Keratinocyte (primary cell): Measurements from ENCODE around the gene LY86. TPM values are rescaled to one million over a fixed set of nuclear protein-coding genes. Genes with fewer than 3 reads are reported as not detected.

Source experiments
- DNase-seq: peaks from one replicate; pipeline ENCODE4 v3.0.0-alpha.2; 2011; ENCODE audit warnings: low read depth, missing footprints, low spot score
- FAIRE-seq: peaks from 2 replicates; lab custom pipeline; 2011; peaks lifted over from hg19 to GRCh38; lab: Jason Lieb, UNC
- H2AFZ ChIP-seq: 2 replicates; pipeline ENCODE4 v1.6.0; 2012; ENCODE audit warnings: low read length, control low read depth, inconsistent platforms; ENCODE audit not compliant: control insufficient read depth
- H3K27ac ChIP-seq: 2 replicates; pipeline ENCODE4 v1.5.1; 2011; ENCODE audit warnings: low read length; ENCODE audit not compliant: control insufficient read depth, insufficient read depth
- H3K27me3 ChIP-seq: 3 replicates; pipeline ENCODE4 v1.6.0; 2011; ENCODE audit warnings: low read length; ENCODE audit not compliant: control insufficient read depth, insufficient read depth; ENCODE audit errors: extremely low read depth
- H3K36me3 ChIP-seq, 2 experiments: 2 replicates in 1 of 2; 3 replicates in 1 of 2; pipeline ENCODE4 v1.5.1; 2011; ENCODE audit warnings: low read length in 2 of 2, mild to moderate bottlenecking in 1 of 2; ENCODE audit not compliant: control insufficient read depth in 2 of 2, insufficient read depth in 2 of 2; ENCODE audit errors: extremely low read depth in 1 of 2
- H3K4me1 ChIP-seq: 3 replicates; pipeline ENCODE4 v1.5.1; 2011; ENCODE audit warnings: low read length; ENCODE audit not compliant: control insufficient read depth, insufficient read depth; ENCODE audit errors: extremely low read depth
- H3K4me2 ChIP-seq: 3 replicates; pipeline ENCODE4 v1.6.0; 2011; ENCODE audit warnings: low read depth, low read length; ENCODE audit not compliant: control insufficient read depth, insufficient read depth; ENCODE audit errors: extremely low read depth
- H3K4me3 ChIP-seq, 3 experiments: fragments of 200-600 bp in 1 of 3; sonication (generic) in 1 of 3; 2 replicates in 2 of 3; 3 replicates in 1 of 3; pipeline ENCODE4 v1.5.1; 2011 to 2016; ENCODE audit warnings: low read length in 3 of 3, mild to moderate bottlenecking in 3 of 3, control low read depth in 2 of 3, inconsistent platforms in 1 of 3, low read depth in 1 of 3, mixed read lengths in 1 of 3, mixed run types in 1 of 3, moderate library complexity in 1 of 3; ENCODE audit not compliant: control insufficient read depth in 2 of 3, insufficient read depth in 2 of 3; ENCODE audit errors: extremely low read depth in 1 of 3
- H3K79me2 ChIP-seq: 2 replicates; pipeline ENCODE4 v1.6.0; 2012; ENCODE audit warnings: low read length; ENCODE audit not compliant: control insufficient read depth, insufficient read depth
- H3K9ac ChIP-seq: 3 replicates; pipeline ENCODE4 v1.6.0; 2011; ENCODE audit warnings: low read length; ENCODE audit not compliant: control insufficient read depth, insufficient read depth; ENCODE audit errors: extremely low read depth
- H3K9me1 ChIP-seq: 3 replicates; pipeline ENCODE4 v1.6.0; 2011; ENCODE audit warnings: low read length; ENCODE audit not compliant: control insufficient read depth, insufficient read depth; ENCODE audit errors: extremely low read depth
- H3K9me3 ChIP-seq: 2 replicates; pipeline ENCODE4 v1.5.1; 2012; ENCODE audit warnings: low read depth, low read length; ENCODE audit not compliant: control insufficient read depth
- H4K20me1 ChIP-seq: 3 replicates; pipeline ENCODE4 v1.6.0; 2011; ENCODE audit warnings: low read length; ENCODE audit not compliant: control insufficient read depth, insufficient read depth; ENCODE audit errors: extremely low read depth
- EZH2 ChIP-seq: IDR thresholded peaks from one replicate; pipeline ENCODE4 v1.6.1; 2012; ENCODE audit warnings: inconsistent platforms, mild to moderate bottlenecking, low read length, moderate library complexity
- dilution Hi-C: fragments of 300-500 bp; cut with MboI; formaldehyde crosslinking; loops from one replicate; pipeline ENCODE4 v1.7.0; 2020; ENCODE audit warnings: low sequenced_read_pairs; ENCODE audit not compliant: extremely low pct_ligation_motif_present
- polyA plus RNA-seq, 5 experiments: library from polyadenylated mRNA; depleted of rRNA in 3 of 5; stranded (reverse) in 3 of 5; stranded (forward) in 1 of 5; unstranded in 1 of 5; fragments of >200 nt; gene quantifications; 1 replicate in 1 of 5; 2 replicates in 3 of 5; 3 replicates in 1 of 5; pipeline versions ENCODE4 v1.2.1 to v1.2.3, GENCODE V29; 2011 to 2012; ENCODE audit warnings: missing spikeins in 2 of 5, low read depth in 1 of 5, low replicate concordance in 1 of 5
- TF ChIP-seq, protein P1 (sequence below), 3 experiments: IDR thresholded peaks in 1 of 3; conservative IDR thresholded peaks in 1 of 3; optimal IDR thresholded peaks in 1 of 3; 2 replicates in 2 of 3; 3 replicates in 1 of 3; pipeline versions ENCODE3 to v1.5.1; 2011; ENCODE audit warnings: low read length in 3 of 3, mild to moderate bottlenecking in 3 of 3, moderate library complexity in 2 of 3, control low read depth in 1 of 3, inconsistent platforms in 1 of 3; ENCODE audit not compliant: insufficient read depth in 2 of 3; ENCODE audit errors: extremely low read depth in 1 of 3

The LY86 gene
- polyA plus RNA-seq, 1 donor (not counting 4 experiments of a cell fraction or from before 2014, with no cell fraction given): not detected

GRCh38 chr6:6557886-6558285, 30.6 kb upstream of the LY86 start:
- H3K9me1 ChIP-seq: no peaks in the 10 kb centered on the region
- H3K4me3 ChIP-seq: no peak overlapping the region
- H3K4me1 ChIP-seq: peaks cover 18% of the 10 kb centered on the region
- dilution Hi-C loops: no loop called here
- H3K36me3 ChIP-seq: no peaks in the 10 kb centered on the region
- FAIRE-seq: peak; percentile 66
- no peak overlapping the region for H3K9ac ChIP-seq
- peak overlapping the region; percentile 55 for H3K4me2 ChIP-seq
- TF ChIP-seq, protein P1, sequence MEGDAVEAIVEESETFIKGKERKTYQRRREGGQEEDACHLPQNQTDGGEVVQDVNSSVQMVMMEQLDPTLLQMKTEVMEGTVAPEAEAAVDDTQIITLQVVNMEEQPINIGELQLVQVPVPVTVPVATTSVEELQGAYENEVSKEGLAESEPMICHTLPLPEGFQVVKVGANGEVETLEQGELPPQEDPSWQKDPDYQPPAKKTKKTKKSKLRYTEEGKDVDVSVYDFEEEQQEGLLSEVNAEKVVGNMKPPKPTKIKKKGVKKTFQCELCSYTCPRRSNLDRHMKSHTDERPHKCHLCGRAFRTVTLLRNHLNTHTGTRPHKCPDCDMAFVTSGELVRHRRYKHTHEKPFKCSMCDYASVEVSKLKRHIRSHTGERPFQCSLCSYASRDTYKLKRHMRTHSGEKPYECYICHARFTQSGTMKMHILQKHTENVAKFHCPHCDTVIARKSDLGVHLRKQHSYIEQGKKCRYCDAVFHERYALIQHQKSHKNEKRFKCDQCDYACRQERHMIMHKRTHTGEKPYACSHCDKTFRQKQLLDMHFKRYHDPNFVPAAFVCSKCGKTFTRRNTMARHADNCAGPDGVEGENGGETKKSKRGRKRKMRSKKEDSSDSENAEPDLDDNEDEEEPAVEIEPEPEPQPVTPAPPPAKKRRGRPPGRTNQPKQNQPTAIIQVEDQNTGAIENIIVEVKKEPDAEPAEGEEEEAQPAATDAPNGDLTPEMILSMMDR (optimal IDR thresholded peaks at IDR 0.05 in 1 of 3, IDR thresholded peaks at IDR 0.05 in 1 of 3, conservative IDR thresholded peaks at IDR 0.05 in 1 of 3; ENCODE audit: extremely low read depth in 1 of 3, insufficient read depth in 2 of 3, low read length in 3 of 3): no peak
- no peak for TF ChIP-seq EZH2
- H3K9me3 ChIP-seq: no peaks in the 10 kb centered on the region
- no peaks in the 10 kb centered on the region for H4K20me1 ChIP-seq
- H3K27me3 ChIP-seq: peaks cover 5% of the 10 kb centered on the region
- H3K27ac ChIP-seq: peak overlapping the region; percentile 11
- no peak overlapping the region for H2AFZ ChIP-seq
- no peak for DNase-seq
- no peaks in the 10 kb centered on the region for H3K79me2 ChIP-seq

DNA sequence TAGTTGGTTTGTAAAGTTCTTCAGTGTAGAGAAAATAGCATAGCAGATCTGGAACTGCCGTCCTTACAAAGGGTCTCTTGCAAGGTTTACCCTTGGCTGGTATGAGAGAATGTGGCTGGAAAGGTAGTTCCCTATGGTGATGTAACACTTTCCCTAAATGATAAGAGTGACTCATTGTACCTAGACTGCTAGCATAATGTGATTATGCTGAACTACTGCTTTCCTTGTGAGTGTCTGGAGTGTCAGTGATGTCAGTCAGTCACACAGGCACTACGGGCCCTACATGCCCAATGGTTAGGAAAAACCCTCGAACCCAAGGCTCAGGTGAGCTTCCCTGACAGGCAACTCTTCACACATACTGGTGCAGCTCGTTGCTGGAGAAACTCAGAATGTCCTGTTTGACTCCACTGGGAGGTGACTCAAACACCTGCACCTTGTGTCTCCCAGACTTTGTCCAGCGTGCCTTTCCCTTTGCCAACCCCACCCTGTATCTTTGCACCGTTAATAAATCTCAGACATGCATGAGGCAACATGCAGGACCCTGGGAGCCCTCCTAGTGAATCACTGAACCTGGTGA, 28.4 kb upstream of the LY86 start:
- DNase-seq (no peak), FAIRE-seq (no peak)
- no peak for TF ChIP-seq EZH2
- TF ChIP-seq, protein P1 (optimal IDR thresholded peaks at IDR 0.05 in 1 of 3, IDR thresholded peaks at IDR 0.05 in 1 of 3, conservative IDR thresholded peaks at IDR 0.05 in 1 of 3; ENCODE audit: extremely low read depth in 1 of 3, insufficient read depth in 2 of 3, low read length in 3 of 3): no peak
- Histone ChIP-seq H3K27me3 (peaks cover 5% of the 10 kb centered on the region), H3K9me1 (no peaks in the 10 kb centered on the region), H3K9me3 (no peaks in the 10 kb centered on the region), H3K9ac (no peak overlapping the region), H3K27ac (no peak overlapping the region), H2AFZ (no peak overlapping the region), H3K4me2 (no peak overlapping the region), H3K36me3 (no peaks in the 10 kb centered on the region), H3K79me2 (no peaks in the 10 kb centered on the region), H3K4me3 (no peak overlapping the region), H4K20me1 (no peaks in the 10 kb centered on the region), H3K4me1 (peaks cover 18% of the 10 kb centered on the region)
- dilution Hi-C loops: no loop called here
